Measurements from ENCODE around the gene SLF2. TPM values are rescaled to one million over a fixed set of nuclear protein-coding genes. Genes with fewer than 3 reads are reported as not detected.

Gene SLF2
- total and polyA plus RNA-seq, 9 of the 15 experiments (the other 6 are each of a cell fraction or from before 2014, with no cell fraction given): 1.7 to 18.4 (median 7.8) TPM

DNA sequence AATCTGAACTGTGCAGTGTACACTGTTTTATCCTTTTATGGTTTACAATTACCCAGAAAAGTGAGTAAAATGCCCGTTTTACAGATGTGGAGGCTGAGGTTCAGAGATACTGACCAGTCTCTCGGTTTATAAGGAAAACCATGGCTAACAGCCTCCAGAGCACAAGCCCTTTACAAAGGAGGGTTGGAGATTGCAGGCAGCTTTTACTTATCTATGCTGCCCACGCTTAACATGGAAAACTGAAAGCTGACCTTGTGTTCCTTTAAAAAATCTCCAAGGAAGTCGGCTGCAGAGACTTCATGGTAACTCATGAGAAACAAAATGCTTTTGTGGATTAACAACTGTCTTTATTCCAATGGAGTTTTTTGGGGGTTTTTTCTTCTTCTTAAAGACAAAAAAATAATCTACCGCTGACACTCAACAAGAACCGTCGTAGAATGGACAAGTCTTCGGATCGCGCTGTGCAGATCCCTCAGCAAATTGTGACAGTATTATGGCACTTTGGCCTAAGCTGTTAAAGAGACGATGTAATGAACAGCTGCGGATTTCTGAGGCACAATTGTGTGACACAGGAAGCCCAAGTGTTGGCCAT lies 654 bp upstream of the SLF2 start (continued):
- TF ChIP-seq, protein P1, sequence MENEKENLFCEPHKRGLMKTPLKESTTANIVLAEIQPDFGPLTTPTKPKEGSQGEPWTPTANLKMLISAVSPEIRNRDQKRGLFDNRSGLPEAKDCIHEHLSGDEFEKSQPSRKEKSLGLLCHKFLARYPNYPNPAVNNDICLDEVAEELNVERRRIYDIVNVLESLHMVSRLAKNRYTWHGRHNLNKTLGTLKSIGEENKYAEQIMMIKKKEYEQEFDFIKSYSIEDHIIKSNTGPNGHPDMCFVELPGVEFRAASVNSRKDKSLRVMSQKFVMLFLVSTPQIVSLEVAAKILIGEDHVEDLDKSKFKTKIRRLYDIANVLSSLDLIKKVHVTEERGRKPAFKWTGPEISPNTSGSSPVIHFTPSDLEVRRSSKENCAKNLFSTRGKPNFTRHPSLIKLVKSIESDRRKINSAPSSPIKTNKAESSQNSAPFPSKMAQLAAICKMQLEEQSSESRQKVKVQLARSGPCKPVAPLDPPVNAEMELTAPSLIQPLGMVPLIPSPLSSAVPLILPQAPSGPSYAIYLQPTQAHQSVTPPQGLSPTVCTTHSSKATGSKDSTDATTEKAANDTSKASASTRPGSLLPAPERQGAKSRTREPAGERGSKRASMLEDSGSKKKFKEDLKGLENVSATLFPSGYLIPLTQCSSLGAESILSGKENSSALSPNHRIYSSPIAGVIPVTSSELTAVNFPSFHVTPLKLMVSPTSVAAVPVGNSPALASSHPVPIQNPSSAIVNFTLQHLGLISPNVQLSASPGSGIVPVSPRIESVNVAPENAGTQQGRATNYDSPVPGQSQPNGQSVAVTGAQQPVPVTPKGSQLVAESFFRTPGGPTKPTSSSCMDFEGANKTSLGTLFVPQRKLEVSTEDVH (IDR thresholded peaks at IDR 0.05; ENCODE audit: low read depth, partially characterized antibody): no peak
- TF ChIP-seq POLR2B (IDR thresholded peaks at IDR 0.05; ENCODE audit: low read depth, partially characterized antibody) (no peak), CHD4 (IDR thresholded peaks at IDR 0.05; ENCODE audit: insufficient read depth, insufficient replicate concordance, low read depth, low read length, poor library complexity, severe bottlenecking) (peak; percentile 45)

DNA sequence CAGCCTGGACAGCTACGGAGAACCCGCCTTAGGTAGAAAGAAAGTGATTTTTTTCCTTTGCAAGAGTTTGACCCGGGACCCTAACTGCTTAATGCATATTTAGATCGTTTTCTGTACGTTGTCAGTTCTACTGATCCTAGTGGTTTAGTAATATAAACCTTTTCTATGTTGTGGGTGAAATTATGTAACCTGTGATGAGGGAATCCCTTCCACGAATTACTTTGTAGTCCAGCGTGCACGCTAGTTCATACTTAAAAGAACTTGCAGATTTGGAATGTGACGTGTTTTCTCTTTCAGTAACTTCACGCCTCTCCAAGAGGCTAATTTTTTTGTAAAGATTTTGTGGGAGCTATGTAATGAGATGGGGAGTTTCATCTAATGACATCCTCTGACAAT lies 705 bp downstream of the SLF2 start:
- Histone ChIP-seq H2AFZ (ENCODE audit: low read depth, low read length) (no peak overlapping the region), H3K4me1 (replicated peaks in 1 of 2; ENCODE audit: control insufficient read depth in 2 of 2, insufficient read depth in 2 of 2, low read length in 2 of 2) (peaks cover 14 to 18% of the 10 kb centered on the region in 2 experiments), H4K20me1 (replicated peaks; ENCODE audit: control insufficient read depth, insufficient read depth, low read length) (no peaks in the 10 kb centered on the region; the same call in 1 of the 2 replicates), H3K4me2 (ENCODE audit: insufficient read depth, low read length) (peak overlapping the region; percentile 96), H3K9me3 (replicated peaks; ENCODE audit: control insufficient read depth, insufficient read depth, low read depth, low read length) (no peaks in the 10 kb centered on the region), H3K9me1 (ENCODE audit: control insufficient read depth, insufficient read depth, low read length) (no peaks in the 10 kb centered on the region), H3K36me3 (ENCODE audit: control insufficient read depth, insufficient read depth, low read length) (peaks cover 28% of the 10 kb centered on the region), H3K79me2 (ENCODE audit: control insufficient read depth, insufficient read depth, low read length) (peaks cover 27% of the 10 kb centered on the region), H3K9ac (ENCODE audit: insufficient read depth in 1 of 2, low read depth in 2 of 2, low read length in 2 of 2) (peak overlapping the region; percentile 72 to 91), H3K27me3 (ENCODE audit: control insufficient read depth in 2 of 2, insufficient read depth in 2 of 2, low read length in 2 of 2) (no peaks in the 10 kb centered on the region), H3K27ac (ENCODE audit: extremely low read depth, low read depth, low read length) (no peak overlapping the region; the same call in 2 of the 3 replicates), H3K4me3 (peak overlapping the region; percentile 92)
- FAIRE-seq (no peak), DNase-seq (ENCODE audit: extremely low read depth in 1 of 4, low spot score in 3 of 4) (no peak), ATAC-seq (no peak)
- intact Hi-C loops (cut with micrococcal nuclease): no loop called here
- in situ Hi-C loops (cut with MboI): no loop called here
- TF ChIP-seq XRCC5 (IDR thresholded peaks at IDR 0.05; ENCODE audit: low read depth, low read length) (0 out of 2 replicates have a peak, but pooled peaks have one; percentile 1), FOS (IDR thresholded peaks at IDR 0.05; ENCODE audit: extremely low read depth, insufficient read length) (no peak)
- TF ChIP-seq, protein P2, sequence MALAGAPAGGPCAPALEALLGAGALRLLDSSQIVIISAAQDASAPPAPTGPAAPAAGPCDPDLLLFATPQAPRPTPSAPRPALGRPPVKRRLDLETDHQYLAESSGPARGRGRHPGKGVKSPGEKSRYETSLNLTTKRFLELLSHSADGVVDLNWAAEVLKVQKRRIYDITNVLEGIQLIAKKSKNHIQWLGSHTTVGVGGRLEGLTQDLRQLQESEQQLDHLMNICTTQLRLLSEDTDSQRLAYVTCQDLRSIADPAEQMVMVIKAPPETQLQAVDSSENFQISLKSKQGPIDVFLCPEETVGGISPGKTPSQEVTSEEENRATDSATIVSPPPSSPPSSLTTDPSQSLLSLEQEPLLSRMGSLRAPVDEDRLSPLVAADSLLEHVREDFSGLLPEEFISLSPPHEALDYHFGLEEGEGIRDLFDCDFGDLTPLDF (CRISPR knock-in tag; IDR thresholded peaks at IDR 0.05): no peak
- POLR2A ChIA-PET: interaction anchor here (1.3 to 1.7 kb wide), 3 partner anchors 15 to 34 kb away, joined by 3 to 5 read pairs (median 4); no protein-coding TSS in a partner anchor
- BruUV-seq (replicated peaks): no TSS peak
- CTCF ChIA-PET (ENCODE audit: low intra/inter-chr PET ratio): no interaction called here
- 1% methylated on average over 9 of the region's 10 CpGs for WGBS (ENCODE audit: insufficient coverage, low coverage, missing lambda C conversion rate)
